Osteoblast (primary cell): ENCODE data around the gene PTPRN2. TPM values are rescaled to one million over a fixed set of nuclear protein-coding genes. Genes with fewer than 3 reads are reported as not detected.

ENCODE experiments used
- DNase-seq: peaks from one replicate; pipeline ENCODE4 v3.0.0; 2011; ENCODE audit warnings: low spot score, mixed read lengths; ENCODE audit not compliant: insufficient read length; ENCODE audit errors: missing footprints
- H2AFZ ChIP-seq: 2 replicates; pipeline ENCODE4 v1.6.0; 2011; ENCODE audit warnings: mild to moderate bottlenecking, low read length
- H3K27ac ChIP-seq: 2 replicates; pipeline ENCODE4 v1.5.1; 2011; ENCODE audit warnings: mild to moderate bottlenecking, low read depth, low read length, moderate library complexity
- H3K27me3 ChIP-seq: 2 replicates; pipeline ENCODE4 v1.6.0; 2012; ENCODE audit warnings: mild to moderate bottlenecking, control low read depth, inconsistent platforms, low read length, moderate library complexity; ENCODE audit not compliant: insufficient read depth
- H3K36me3 ChIP-seq: 2 replicates; pipeline ENCODE4 v1.5.1; 2011; ENCODE audit warnings: mild to moderate bottlenecking, low read length, control low read depth, moderate library complexity; ENCODE audit not compliant: insufficient read depth
- H3K4me1 ChIP-seq: 2 replicates; pipeline ENCODE4 v1.5.1; 2011; ENCODE audit warnings: mild to moderate bottlenecking, low read length, control low read depth, moderate library complexity; ENCODE audit not compliant: insufficient read depth
- H3K4me2 ChIP-seq: 2 replicates; pipeline ENCODE4 v1.6.0; 2011; ENCODE audit warnings: mild to moderate bottlenecking, low read length; ENCODE audit not compliant: insufficient read depth
- H3K4me3 ChIP-seq: fragments of 200-600 bp; sonication (generic); 3 replicates; pipeline ENCODE4 v1.5.1; 2012; ENCODE audit warnings: mild to moderate bottlenecking, low read length, inconsistent platforms; ENCODE audit not compliant: insufficient read depth
- H3K79me2 ChIP-seq: 2 replicates; pipeline ENCODE4 v1.6.0; 2012; ENCODE audit warnings: mild to moderate bottlenecking, low read length, control low read depth, inconsistent platforms; ENCODE audit not compliant: insufficient read depth
- H3K9me3 ChIP-seq: 2 replicates; pipeline ENCODE4 v1.5.1; 2011; ENCODE audit warnings: low read depth, low read length, control low read depth
- H4K20me1 ChIP-seq: 2 replicates; pipeline ENCODE4 v1.6.0; 2012; ENCODE audit warnings: mild to moderate bottlenecking, low read length, control low read depth; ENCODE audit not compliant: insufficient read depth
- CTCF ChIP-seq: IDR thresholded peaks from 2 replicates; pipeline ENCODE4 v1.5.1; 2011; ENCODE audit warnings: mild to moderate bottlenecking, low read depth, low read length, moderate library complexity; ENCODE audit errors: extremely low read depth
- total RNA-seq: library from RNA; depleted of rRNA; stranded (reverse); fragments of >200 nt; gene quantifications from 2 replicates; pipeline ENCODE4 v1.2.3, GENCODE V29; 2012

PTPRN2 gene
- total RNA-seq, 1 donor, result 0.36 TPM

- Histone ChIP-seq H3K36me3 (no peaks in the 10 kb centered on the region), H3K4me2 (no peak overlapping the region), H3K27me3 (no peaks in the 10 kb centered on the region), H3K9me3 (no peaks in the 10 kb centered on the region), H4K20me1 (no peaks in the 10 kb centered on the region), H3K4me3 (no peak overlapping the region), H2AFZ (no peak overlapping the region), H3K27ac (no peak overlapping the region), H3K79me2 (no peaks in the 10 kb centered on the region), H3K4me1 (no peaks in the 10 kb centered on the region)
- no peak for TF ChIP-seq CTCF
- peak; percentile 58 for DNase-seq
These were observed 477.5 kb downstream of the PTPRN2 start for GRCh38 chr7:158110034-158110590.

- peak; percentile 50 for DNase-seq
- no peaks in the 10 kb centered on the region for H4K20me1 ChIP-seq
These were observed 478.1 kb downstream of the PTPRN2 start for GRCh38 chr7:158109364-158110033.

GRCh38 chr7:158108646-158109293 is 478.9 kb downstream of the PTPRN2 start:
- Histone ChIP-seq H3K4me3 (no peak overlapping the region), H3K9me3 (no peaks in the 10 kb centered on the region), H3K4me1 (no peaks in the 10 kb centered on the region), H2AFZ (no peak overlapping the region), H3K27me3 (no peaks in the 10 kb centered on the region), H3K27ac (no peak overlapping the region), H3K36me3 (no peaks in the 10 kb centered on the region), H4K20me1 (no peaks in the 10 kb centered on the region), H3K4me2 (no peak overlapping the region), H3K79me2 (no peaks in the 10 kb centered on the region)
- no peak for TF ChIP-seq CTCF
- peak; percentile 39 for DNase-seq

More at GRCh38 chr7:158109364-158110033, 478.1 kb downstream of the PTPRN2 start:
- Histone ChIP-seq H3K4me3 (no peak overlapping the region), H3K27ac (no peak overlapping the region), H3K4me2 (no peak overlapping the region), H3K79me2 (no peaks in the 10 kb centered on the region), H3K36me3 (no peaks in the 10 kb centered on the region), H2AFZ (no peak overlapping the region), H3K4me1 (no peaks in the 10 kb centered on the region), H3K27me3 (no peaks in the 10 kb centered on the region), H3K9me3 (no peaks in the 10 kb centered on the region)
- TF ChIP-seq CTCF, result no peak

- no peaks in the 10 kb centered on the region for H3K9me3 ChIP-seq
- no peaks in the 10 kb centered on the region for H3K27me3 ChIP-seq
- no peak for TF ChIP-seq CTCF
- H3K36me3 ChIP-seq, result no peaks in the 10 kb centered on the region
- H3K79me2 ChIP-seq, result no peaks in the 10 kb centered on the region
- H3K4me1 ChIP-seq, result no peaks in the 10 kb centered on the region
- H3K27ac ChIP-seq, result no peak overlapping the region
- H4K20me1 ChIP-seq, result no peaks in the 10 kb centered on the region
- no peak overlapping the region for H3K4me2 ChIP-seq
- no peak overlapping the region for H3K4me3 ChIP-seq
- H2AFZ ChIP-seq, result no peak overlapping the region
- peak; percentile 25 for DNase-seq
These were observed 479.8 kb downstream of the PTPRN2 start for GRCh38 chr7:158107806-158108205.
